Activated gamma-delta T cell treated with Interleukin-2 at 50 U/mL for 16 hours (primary cell): Measurements from ENCODE around the gene SETD7.

Source experiments
- DNase-seq: peaks from one replicate; pipeline ENCODE4 v3.0.0-alpha.2; 2020

Gene SETD7

DNA sequence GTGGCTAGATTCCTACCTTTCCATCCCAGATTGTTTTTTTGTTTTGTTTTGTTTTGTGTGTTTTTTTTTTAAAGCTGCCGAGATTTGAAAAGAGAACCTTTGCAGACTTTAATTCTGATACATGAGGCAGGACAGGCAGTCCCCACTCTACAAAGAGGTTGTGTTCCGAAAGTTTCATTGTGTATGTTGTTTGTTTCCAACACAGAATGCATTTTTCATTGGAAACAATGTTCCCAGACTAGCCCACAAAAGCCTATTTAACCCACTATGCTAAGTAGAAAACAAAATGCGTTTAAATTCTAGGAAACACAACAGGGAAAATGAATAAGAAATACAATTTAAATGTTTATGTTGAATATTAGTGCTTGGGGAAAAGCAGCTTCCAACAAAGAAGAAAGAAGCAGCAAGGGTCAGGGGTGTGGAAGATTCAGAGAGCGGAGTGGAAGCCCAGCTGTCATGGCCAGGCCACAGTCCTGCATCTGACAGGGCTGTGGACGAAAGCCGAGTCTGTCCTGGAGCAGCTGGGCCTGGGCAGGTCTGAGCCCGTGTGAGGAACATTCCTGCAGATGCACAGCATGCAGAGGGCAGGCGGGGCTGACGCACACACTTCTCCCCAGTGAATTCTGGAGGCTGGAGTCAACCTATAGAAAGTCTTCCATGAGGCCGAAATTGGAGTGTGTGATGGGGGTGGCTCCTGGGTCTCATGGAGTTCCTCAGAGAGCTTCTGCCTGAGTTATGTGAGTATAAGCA, 12.4 kb upstream of the SETD7 start:
- no peak for DNase-seq

DNA sequence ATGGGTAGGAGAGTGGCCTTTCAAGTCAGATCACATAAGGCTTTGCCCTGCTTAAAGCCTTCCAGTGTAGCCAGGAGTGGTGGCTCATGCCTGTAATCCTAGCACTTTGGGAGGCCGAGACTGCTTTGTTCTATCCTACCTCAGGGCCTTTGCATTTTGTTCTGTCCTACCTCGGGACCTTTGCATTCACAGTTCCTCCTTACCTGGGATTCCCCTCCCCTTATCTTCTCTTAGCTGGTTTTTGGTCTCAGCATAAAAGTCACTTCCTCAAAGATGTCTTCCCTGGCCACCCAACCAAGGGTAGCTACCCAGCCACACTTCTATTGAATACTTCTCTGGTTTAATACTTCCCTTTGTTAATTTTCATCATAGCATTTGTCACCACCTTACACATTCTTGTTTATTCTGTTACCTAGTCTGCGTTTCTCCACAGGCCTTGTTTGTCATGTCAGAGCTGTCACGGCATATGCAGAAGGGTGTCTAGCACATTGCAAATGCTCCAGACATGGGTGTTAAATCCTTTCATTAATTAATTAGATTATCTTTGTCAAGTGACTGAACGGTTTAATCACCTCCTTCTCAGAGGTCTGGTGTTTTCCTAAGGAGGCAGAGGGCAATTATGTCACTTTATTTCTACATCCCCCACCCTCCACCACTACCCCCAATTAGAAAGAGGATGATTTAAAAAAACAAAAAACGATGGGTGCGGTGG, 11.3 kb upstream of the SETD7 start:
- no peak for DNase-seq

DNA sequence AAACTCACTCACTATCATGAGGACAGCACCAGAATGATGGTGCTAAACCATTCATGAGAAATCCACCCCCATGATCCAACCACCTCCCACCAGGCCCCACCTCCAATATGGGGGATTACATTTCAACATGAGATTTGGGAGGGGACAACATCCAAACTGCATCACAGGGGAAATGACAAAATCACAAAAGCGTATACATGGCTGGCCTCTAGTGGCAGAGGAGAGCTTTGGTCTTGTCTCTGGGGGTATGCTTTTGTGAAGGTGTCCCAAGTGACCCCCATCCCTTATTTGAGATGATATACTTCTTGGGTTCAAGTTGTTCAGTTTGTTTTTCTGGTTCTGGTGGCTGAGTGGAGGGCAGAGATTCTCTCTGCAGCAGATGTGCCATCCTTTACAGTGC, 8.5 kb upstream of the SETD7 start:
- no peak for DNase-seq

DNA sequence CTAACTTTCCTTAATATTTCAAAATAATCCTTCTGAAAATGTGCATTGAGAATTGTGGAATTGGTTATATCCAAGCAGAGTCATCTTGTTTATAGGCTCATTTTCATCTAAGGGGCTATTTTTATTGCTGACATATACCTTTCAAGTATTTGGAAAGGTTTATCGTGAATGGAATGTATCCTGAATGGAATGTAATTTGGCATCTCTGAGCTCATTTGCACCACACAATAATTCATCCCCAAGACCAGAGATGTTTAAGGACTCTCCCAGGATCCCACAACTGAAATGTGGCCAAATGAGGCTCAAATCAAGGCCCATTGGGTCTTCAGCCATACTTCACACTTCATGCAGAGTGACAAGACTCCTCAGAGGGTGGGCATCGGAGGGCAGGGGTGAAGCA, 7.5 kb upstream of the SETD7 start:
- DNase-seq, result no peak

DNA sequence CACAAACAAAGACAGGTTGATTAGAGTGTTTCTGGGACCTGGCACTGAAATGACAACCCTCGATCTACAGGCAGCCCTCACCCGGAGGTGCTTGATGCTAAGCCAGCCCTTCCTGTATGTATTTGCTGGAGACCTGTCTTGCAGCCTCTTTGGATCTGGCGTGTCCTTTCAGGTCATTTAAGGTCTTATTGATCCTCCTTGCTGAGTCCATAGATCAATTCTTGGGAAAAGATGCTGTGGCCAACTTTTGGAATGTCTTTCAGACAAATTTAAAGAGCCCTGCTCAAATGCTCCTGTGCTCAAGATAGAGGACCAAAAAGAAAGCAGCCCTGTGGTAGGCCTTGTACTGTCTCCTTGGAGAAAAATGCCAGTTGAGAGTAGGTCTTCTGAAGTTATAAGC, 6.8 kb upstream of the SETD7 start:
- DNase-seq, result no peak

DNA sequence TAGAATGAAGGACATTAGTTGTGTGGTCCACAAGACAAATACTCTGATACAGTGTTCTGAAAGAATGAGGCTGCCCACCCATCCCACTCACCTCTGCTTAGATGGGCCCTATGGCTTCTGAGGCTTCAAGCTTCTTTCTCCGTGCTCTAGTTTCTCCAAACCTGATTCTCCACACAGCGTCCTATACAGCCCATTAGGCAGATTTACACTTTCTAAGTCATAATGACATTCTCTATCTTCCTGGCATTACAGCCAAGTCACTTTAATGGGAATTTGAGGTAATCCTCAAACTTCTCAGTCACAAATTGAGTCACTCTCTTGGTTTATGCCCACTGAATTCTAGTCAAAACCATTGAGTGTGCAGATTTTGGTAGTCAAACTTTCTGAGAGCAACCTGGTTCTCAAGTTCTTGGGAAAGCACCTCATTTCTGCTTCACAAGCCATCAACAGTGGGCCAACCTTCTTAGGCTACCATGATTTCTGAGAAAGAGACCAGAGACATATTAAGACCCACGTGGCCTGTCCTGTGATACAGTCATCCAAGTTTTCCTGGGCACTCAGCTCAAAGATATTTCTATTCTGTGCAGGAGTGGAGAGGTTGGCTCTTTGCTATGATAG, 6.2 kb upstream of the SETD7 start:
- DNase-seq, result no peak

DNA sequence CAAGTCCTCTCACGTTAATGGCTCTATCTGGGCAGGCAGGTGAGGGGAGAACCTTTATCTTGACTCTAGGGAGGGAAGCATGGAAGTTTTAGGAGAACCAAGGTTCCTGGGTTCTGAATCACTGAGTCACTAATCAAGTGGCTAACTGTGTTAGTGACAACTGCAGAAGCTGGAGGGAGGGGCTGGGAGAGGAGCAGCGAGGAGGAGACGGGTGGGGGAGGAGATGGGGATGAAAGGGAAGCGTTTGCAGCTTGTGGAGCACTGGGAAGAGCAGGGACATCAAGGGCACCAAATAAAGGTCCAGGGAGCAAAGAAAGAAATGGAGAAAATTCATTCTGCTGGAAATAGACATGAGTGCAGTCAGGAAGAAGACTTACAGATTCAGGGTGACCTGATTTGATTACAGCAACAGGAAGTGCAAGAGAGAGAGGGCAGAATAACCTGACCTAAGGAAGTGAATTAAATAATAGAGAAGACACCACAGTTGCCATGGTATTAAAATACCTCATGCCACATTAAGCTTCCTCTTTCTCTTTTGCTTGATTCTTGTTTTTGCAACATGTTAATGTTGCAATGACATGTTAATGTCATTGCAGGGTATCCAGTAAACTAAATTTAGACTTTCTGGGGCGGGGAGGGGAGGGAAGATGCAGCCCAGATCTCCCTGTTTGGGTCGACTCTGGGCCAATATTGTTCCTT, 4.5 kb upstream of the SETD7 start:
- no peak for DNase-seq

DNA sequence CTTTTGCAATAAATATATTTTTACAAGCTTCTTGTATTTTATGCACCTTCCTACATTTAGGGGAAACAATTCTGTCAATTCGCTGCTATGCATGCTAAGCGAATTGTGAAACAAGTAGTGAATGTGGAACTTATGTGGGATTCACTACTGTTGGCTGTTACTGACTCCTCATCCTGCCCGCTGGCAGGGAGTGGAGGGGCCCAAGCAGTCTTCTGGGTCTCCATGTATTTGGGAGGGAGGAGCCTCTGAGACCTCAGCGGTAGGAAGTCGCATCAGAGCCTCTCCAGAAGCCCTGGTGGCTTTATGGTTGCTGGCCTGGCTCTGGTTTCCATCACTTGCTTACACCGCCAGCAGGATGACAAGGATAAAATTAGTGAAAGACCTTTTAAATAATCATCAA, 3.7 kb upstream of the SETD7 start:
- DNase-seq, result no peak

DNA sequence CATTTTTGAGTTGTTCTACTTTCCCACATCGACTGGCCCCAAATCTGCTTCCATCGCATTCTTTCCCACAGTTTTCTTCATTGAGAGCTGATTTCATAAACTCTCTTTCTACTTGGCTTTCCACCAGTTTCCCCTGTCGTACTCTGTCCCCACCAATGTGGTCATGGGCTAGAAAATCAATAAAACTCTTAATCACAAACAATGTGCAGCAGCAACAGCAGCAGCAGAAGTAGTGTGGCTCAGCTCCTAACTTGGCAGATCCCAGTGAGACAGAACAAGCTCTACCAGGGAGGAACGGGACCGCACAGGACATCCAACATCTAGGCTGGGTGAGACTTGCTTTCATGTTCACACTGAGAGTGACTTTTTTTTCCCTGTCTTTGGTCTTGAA, 3.1 kb upstream of the SETD7 start:
- no peak for DNase-seq

DNA sequence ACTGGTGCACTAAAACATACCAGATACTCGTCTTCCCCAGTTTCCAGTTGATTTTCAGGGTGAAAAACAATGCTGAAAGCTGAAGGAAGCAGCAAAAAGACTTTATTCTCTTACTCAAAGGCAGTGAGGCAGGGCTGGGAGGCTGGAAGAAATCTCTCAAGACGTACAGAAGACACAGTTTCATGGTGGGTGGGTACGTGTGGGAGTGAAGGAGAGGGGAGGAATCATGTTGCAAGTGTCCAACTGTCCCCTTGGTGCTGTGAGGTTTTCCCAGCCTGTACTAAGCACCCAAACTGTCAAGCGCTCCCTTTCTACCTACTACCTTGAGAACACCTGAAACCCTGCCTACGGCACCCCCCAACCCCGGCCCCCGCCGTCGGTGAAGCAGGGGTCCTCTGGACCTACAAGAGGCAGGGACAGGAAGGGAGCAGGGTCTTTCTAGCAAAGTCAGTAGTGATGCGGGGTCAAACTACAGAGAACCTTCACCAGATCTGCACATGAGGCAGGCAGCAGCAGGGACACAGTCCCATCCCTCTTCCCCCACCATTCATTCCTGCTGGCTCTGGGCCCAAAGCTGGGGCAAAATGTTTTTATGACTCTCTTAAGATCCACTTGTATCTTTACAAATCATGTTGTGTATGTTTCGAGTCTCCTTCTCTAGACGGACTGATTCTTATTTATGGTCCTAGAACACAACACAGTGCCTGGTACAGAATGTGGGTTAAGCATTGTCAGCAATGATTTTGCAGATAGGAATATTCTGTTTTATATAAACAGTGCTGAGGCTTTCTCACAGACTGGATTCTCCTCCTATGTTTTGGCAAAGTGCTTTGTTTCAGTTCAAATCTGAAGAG, 2.4 kb upstream of the SETD7 start:
- DNase-seq, result no peak

DNA sequence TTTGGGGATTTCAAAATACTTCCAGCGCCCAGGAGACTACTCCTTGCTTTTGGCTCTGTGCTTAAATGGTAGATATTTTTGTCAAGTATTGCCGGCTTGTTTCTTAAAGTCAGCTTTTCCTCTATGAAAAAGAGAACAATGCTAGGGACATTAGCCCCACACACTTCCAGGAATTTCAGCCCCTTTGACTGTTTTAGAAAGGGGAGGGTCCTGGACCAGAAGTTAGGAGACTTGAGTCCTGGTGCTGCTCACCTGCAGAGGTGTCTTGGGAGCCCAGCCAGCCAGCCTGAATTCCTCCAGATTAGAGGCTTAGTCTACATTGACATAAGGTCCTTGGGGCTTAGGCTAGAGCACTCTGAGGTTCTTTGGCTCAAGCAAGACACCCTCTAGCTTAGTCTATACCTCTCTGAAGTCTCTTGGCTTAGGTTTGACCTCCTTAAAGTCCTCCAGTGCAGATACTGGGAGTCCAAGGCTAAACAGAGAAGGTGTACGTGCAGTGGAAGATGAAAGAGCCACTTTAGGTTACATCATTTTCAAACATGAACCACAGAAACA, 1.6 kb upstream of the SETD7 start:
- no peak for DNase-seq

DNA sequence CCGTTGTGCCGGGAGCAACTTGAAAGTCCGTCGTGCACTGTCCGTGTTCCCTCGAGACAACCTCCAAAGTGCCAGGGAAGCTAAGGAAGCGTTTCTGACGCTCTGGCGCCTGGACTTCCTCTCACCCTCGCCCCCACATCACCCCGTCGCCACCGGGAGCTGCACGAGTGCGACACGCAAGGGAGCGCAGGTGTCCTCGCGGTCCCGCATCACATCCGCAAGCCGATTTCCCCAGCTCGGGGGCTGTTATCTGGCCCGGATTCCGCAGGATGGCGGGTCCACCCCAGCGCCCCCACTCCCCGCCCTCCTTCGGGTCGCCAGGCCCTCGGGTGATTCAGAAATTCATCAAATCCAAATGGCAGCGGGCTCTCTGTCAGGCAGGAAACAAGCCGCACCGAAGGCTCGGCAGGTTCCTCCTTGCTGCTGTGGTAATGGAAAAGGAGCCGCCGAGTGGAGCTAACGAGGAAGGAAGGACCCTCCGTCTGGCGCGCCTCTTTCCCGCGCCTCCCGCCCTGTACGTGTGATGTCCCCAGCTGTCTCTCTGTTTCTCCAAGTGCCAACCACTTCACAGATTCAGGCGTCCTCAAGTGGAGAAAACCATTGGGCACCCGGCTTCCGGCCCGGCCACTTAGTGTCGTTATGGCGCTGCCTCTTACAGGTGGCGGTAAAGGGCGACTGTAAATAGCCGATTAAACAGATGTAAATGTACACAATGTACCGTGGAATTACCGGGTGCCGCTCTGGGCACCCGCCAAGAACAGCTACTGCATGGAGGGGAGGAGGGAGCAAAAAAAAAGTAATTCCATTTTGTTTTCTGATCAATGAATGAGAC, 921 bp upstream of the SETD7 start:
- peak; percentile 41 for DNase-seq

DNA sequence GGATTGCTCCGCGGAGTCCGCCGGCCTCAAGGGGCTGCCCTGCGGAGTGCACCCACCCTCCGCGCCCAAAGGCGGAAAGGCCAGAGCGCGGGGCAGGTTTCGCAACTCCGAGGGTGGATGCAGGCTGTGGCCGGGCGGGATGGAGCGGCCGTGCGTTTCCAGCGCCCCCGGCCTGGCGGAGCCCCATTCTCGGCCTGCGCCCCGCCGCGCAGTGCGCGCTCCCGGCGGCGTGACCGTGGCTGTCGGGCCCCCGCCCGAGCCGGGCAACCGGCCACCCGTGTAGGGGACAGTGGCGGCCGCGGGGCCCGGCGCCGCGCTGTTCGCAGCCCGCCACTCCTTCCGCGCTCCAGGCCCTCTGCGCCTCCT, 331 bp downstream of the SETD7 start:
- no peak for DNase-seq

DNA sequence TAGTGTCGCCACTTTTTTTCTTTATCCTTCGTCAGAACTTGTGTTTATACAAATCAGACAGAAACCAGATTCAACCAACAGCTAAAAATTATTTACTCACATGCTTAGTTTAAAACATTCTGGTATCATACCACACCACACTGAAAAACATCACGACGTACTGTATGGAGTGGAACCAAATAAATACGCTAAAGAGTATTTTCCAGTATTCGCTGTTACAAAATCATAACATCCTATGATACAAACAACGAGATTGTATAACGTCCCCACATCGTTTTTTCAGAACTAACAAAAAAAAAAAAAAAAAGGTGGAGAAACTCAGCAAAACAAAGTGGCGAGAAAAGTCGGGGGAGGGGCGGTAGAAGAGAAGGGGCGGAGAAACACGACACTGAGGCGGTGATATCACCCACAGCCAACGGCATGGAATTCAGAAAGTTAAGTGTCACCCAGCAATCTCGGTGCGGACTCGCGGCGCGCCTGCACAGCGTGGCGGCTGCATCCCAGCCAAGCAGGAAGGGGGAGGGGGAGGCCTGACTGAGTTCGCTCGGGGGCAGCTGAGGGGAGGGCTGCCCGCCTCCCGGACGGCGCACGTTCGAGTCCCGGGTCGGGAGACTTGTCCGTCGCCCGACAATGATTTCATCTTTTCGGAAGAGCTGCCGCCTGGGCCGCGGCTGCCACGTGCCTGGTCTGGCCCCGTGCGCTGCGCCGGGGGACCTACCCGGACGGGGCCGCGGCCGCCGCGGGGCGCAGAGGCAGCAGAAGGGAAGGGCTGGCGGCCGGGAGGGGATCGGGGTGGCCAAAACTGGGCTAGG, 920 bp downstream of the SETD7 start:
- peak; percentile 72 for DNase-seq

DNA sequence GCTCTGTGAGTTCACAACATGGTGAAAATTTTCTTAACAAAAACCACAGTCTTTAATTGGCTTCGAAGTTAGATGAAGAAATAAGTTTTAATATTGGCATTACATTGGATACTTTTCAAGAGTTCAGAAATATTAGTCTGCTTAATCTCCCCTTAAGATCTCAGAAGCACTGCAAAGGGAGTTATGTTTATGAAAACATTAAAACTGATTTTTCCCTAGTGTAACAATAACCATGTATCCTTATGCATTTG, 1.5 kb downstream of the SETD7 start:
- DNase-seq, result no peak

DNA sequence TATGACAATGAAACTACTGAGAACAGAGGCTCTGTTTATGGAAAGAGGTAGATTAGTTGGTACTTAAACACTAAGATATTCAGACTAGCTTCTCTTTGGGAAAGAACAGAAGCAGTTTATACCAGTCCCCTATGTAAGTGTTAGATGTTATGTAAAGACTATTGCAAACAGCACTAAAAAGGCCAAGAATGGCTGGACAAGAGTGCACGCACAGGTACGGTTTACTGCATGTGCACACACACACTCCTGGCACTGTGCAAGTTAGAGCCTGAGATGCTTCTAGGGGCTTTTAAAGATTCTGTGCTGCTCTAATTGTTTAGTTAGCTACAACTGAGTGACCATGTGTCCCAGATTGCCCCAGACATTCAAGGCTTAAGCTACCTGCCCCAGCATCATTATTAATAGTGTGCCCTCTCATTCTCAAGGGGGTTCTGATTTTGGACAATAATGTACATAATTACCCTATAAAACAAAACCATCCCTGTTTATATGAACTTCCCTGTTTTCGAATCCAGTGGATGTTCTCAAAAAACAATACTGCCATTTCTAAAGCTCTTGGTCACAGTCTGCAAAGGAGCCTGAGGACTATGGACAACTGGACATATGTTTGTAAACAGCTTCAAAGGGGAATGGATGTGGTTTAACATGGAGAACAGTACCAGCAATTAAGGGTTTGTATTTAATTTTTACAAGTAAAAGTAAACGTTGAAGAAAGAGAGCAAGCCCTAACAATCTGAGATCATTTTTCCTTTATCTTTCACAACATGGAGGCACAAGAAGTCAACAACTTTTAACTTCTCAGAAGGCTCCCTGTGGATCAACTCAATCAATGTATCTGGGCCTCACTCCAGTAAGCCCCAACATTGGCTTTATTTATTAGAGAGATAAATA, 2.0 kb downstream of the SETD7 start:
- DNase-seq, result no peak

DNA sequence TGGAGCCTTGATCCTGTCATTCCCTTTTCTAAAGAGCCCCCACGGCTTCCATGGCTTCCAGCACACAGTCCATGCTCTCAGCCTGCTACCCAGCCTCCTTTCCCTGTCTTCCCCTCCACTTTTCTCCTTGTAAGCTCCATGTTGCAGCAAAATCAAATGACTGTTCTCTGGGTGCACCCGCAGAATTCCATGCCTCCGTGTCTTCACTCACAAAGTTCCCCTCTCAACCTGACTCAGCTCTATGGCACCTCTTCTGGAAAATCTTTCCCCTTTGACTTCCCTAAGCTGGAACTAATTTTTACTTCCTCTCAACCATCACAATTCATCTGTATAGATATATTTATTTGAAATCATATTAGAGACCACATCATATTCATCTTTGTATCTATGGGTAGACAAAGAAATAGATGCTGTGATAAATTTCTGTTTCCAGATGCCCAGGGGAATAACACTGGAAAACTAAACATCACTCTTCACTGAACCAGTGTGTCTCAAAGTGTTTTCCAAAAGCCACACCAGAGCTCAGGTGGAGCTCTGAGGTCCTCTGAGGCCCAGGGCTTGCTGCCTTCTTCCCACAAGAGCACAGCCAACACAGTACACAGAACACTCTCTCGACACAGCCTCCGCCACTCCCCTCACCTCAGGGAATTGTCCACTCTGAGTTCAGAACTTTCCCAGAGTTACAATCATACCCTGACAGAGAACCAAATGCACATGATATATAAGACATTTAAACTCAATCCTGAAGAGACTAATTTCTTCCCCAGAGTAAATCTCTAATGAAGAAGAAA, 3.3 kb downstream of the SETD7 start:
- no peak for DNase-seq

DNA sequence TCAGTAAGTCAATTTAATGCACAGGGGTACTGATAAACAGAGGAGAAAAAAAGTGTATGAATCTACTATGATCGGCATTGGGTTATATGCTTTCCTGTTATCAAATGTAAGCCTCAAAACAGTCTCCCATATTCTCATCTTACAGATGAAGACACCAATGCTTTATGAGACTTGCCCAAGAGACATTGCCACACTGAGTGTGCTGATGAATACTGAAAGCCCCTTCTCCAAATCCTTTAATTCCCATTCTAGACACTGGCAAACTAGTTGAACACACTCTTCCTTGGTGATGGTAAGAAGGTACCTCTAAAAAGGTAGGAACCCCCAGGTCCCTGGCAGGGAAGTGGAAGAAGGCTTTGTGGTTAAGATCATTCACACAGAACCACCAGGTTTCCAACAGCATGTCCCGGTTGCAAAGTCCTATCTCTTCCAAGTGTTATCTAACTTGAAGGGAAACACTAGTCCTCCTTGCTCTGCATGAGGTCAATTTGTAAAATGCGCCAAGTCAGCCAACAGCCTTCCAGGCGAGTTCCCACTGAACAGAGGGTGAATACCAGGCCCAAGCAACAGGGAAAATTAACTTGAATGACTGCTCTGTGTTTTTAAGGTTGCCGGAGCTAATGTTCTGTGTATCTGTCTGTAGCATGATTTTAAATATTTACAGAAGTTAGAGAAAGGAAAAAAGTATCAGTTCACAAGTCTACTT, 5.1 kb downstream of the SETD7 start:
- no peak for DNase-seq
